GM12892 (cell line): ENCODE results near the gene CTNNA3.

Experiments used
- POLR2A ChIP-seq: IDR thresholded peaks from 2 replicates; pipeline ENCODE4 v1.6.1; 2011; ENCODE audit warnings: low read depth, low read length, control low read depth
- POLR2AphosphoS5 ChIP-seq: IDR thresholded peaks from 2 replicates; pipeline ENCODE4 v1.6.1; 2011; ENCODE audit warnings: low read depth, low read length, control low read depth
- TAF1 ChIP-seq: IDR thresholded peaks from 2 replicates; pipeline ENCODE4 v1.6.1; 2011; ENCODE audit warnings: low read depth, mild to moderate bottlenecking, control low read depth, low read length, borderline replicate concordance

DNA sequence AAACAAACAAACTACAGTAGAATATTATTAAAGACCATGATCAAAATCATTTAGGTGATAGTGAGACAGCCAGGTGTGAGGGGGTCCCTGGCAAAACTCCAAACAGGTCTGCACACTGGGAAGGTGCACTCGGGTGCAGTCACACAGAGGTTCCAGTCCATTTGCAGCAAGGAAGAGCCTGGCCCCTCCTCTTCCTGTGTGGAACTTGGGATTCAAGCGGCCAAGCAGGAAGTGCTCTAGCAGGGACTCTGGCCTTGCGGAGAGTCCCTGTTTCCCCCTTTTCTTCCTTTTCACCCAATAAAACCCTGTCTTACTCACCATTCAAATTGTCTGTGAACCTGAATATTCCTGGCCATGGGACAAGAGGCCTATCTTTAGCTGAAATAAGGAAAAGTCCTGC, 588.3 kb downstream of the CTNNA3 start:
- TF ChIP-seq POLR2A (no peak), POLR2AphosphoS5 (no peak), TAF1 (no peak)
